Panc1 (cell line): ENCODE data around the gene FGD3. TPM values are rescaled to one million over a fixed set of nuclear protein-coding genes. Genes with fewer than 3 reads are reported as not detected.

ENCODE experiments used
- ATAC-seq: fragments of 200-7000 bp; cut with Tn5 transposase; 2 replicates; pipeline ENCODE4 v1.9.1; 2020; ENCODE audit warnings: mild to moderate bottlenecking, moderate library complexity
- BruUV-seq: library from RNA; stranded (reverse); fragments of 400-500 nt; replicated peaks from 2 replicates; lab custom pipeline; 2021; lab: Mats Ljungman, UMichigan
- CTCF ChIA-PET: fragments of 300-600 bp; sonication (Branson Sonifier 250); formaldehyde crosslinking; loops from one replicate; lab custom pipeline; 2022; ENCODE audit warnings: antibody characterized with exemption; lab: Charles Lee
- POLR2A ChIA-PET: fragments of 300-600 bp; sonication (Branson Sonifier 250); formaldehyde crosslinking; loops from one replicate; lab custom pipeline; 2022; ENCODE audit warnings: antibody characterized with exemption; lab: Charles Lee
- DNase-seq: peaks from one replicate; pipeline ENCODE4 v3.0.0-alpha.2; 2010; ENCODE audit warnings: low read depth, low spot score
- H3K27ac ChIP-seq: 2 replicates; pipeline ENCODE4 v1.5.1; 2011; ENCODE audit warnings: mild to moderate bottlenecking, low read length, inconsistent platforms
- H3K27me3 ChIP-seq: fragments of 200-500 bp; sonication (Bioruptor generic); 2 replicates; pipeline ENCODE4 v1.6.0; 2014; ENCODE audit warnings: low read length, inconsistent platforms; ENCODE audit not compliant: control insufficient read depth, insufficient read depth
- H3K36me3 ChIP-seq: fragments of 200-500 bp; sonication (Bioruptor generic); 2 replicates; pipeline ENCODE4 v1.5.1; 2014; ENCODE audit warnings: inconsistent platforms, mild to moderate bottlenecking, low read length, moderate library complexity; ENCODE audit not compliant: control insufficient read depth, insufficient read depth
- H3K4me1 ChIP-seq: 2 replicates; pipeline ENCODE4 v1.5.1; 2011; ENCODE audit warnings: inconsistent platforms, mild to moderate bottlenecking, low read length, moderate library complexity; ENCODE audit not compliant: control insufficient read depth, insufficient read depth
- H3K4me3 ChIP-seq, 2 experiments: 2 replicates each; pipeline ENCODE4 v1.5.1; 2011 to 2012; ENCODE audit warnings: low read depth in 2 of 2, low read length in 2 of 2, mild to moderate bottlenecking in 2 of 2, inconsistent platforms in 1 of 2, moderate library complexity in 1 of 2
- H3K9me3 ChIP-seq: fragments of 200-500 bp; sonication (Bioruptor generic); 2 replicates; pipeline ENCODE4 v1.5.1; 2014; ENCODE audit warnings: low read depth, mild to moderate bottlenecking, inconsistent platforms, low read length, moderate library complexity; ENCODE audit not compliant: control insufficient read depth, insufficient read depth
- POLR2AphosphoS5 ChIP-seq: IDR thresholded peaks from 2 replicates; pipeline ENCODE4 v1.6.1; 2012; ENCODE audit warnings: mild to moderate bottlenecking, low read depth, low read length, moderate library complexity
- SIN3A ChIP-seq: IDR thresholded peaks from 2 replicates; pipeline ENCODE4 v1.6.1; 2012; ENCODE audit warnings: low read depth, mild to moderate bottlenecking, low read length, moderate library complexity, borderline replicate concordance; ENCODE audit not compliant: insufficient read depth
- TCF7L2 ChIP-seq: IDR thresholded peaks from 2 replicates; pipeline ENCODE4 v1.6.1; 2011; ENCODE audit warnings: mild to moderate bottlenecking, low read depth, low read length, inconsistent platforms
- in situ Hi-C: cut with HindIII; loops from 2 replicates; pipeline ENCODE4 v1.10.0; 2016; ENCODE audit warnings: low sequenced_read_pairs, low pct_unique_long_range_greater_than_20kb
- intact Hi-C: fragments of 100-400 bp; cut with micrococcal nuclease; formaldehyde crosslinking; loops from one replicate; pipeline ENCODE4 v1.10.0; 2022; ENCODE audit not compliant: unreplicated experiment
- total RNA-seq: library from RNA; stranded (reverse); gene quantifications from one replicate; pipeline ENCODE4 v1.2.1, GENCODE V29; 2021; ENCODE audit not compliant: unreplicated experiment
- TF ChIP-seq, protein P1 (sequence below), 2 experiments: IDR thresholded peaks; 2 replicates each; pipeline ENCODE4 v1.6.1; 2011 to 2012; ENCODE audit warnings: low read depth in 2 of 2, control low read depth in 1 of 2, low read length in 1 of 2, mild to moderate bottlenecking in 1 of 2, moderate library complexity in 1 of 2; ENCODE audit not compliant: insufficient read depth in 1 of 2
- TF ChIP-seq, protein P2 (sequence below): fragments of 450-650 bp; IDR thresholded peaks from 2 replicates; pipeline ENCODE4 v1.5.1; 2017; ENCODE audit warnings: mild to moderate bottlenecking

The FGD3 gene
- total RNA-seq, 1 experiment from 2014 or later, result 0.80 TPM

DNA sequence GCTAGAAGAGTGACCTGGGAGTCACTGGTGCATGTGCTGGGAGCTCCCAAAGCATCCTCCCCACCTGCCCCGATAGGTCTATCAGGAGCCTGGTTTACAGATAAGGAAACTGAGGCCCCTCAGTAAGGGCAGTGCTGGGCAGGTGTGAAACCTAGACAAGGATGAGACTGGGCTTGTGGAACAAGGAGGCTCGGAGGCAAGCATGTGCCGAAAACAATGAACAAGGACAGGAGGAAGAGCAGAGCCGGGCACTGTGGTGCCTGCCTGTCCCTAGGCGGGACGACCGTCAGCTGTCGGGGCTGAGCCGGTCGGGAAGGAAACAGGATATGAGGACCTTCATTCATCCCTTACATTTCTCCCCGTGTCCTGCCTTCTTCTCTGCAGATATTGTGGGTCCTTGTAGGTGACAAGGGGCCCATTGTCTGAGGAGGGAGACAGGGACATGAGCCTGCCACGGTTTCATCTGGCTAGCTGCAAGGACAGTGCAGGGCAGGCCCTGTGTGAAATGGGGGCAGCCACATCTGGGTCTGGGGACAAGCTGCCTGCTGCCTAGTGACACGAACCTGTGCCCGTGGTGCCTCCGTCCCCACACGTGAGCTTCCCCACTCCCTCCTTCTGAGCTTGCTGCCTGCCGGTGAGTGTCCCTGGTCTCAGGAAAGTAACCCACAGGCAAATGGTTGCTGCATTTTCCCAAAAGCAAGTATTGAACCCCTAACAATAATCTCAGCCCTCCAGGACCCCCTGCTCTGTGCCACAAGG lies 18.6 kb downstream of the FGD3 start:
- no TSS peak for BruUV-seq
- intact Hi-C loops, result no loop called here
- in situ Hi-C loops, result no loop called here
- no peak for TF ChIP-seq TCF7L2
- no peak for TF ChIP-seq POLR2AphosphoS5
- TF ChIP-seq, protein P1, sequence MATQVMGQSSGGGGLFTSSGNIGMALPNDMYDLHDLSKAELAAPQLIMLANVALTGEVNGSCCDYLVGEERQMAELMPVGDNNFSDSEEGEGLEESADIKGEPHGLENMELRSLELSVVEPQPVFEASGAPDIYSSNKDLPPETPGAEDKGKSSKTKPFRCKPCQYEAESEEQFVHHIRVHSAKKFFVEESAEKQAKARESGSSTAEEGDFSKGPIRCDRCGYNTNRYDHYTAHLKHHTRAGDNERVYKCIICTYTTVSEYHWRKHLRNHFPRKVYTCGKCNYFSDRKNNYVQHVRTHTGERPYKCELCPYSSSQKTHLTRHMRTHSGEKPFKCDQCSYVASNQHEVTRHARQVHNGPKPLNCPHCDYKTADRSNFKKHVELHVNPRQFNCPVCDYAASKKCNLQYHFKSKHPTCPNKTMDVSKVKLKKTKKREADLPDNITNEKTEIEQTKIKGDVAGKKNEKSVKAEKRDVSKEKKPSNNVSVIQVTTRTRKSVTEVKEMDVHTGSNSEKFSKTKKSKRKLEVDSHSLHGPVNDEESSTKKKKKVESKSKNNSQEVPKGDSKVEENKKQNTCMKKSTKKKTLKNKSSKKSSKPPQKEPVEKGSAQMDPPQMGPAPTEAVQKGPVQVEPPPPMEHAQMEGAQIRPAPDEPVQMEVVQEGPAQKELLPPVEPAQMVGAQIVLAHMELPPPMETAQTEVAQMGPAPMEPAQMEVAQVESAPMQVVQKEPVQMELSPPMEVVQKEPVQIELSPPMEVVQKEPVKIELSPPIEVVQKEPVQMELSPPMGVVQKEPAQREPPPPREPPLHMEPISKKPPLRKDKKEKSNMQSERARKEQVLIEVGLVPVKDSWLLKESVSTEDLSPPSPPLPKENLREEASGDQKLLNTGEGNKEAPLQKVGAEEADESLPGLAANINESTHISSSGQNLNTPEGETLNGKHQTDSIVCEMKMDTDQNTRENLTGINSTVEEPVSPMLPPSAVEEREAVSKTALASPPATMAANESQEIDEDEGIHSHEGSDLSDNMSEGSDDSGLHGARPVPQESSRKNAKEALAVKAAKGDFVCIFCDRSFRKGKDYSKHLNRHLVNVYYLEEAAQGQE (IDR thresholded peaks at IDR 0.05; ENCODE audit: insufficient read depth in 1 of 2, low read depth in 2 of 2, low read length in 1 of 2), result no peak
- TF ChIP-seq, protein P2, sequence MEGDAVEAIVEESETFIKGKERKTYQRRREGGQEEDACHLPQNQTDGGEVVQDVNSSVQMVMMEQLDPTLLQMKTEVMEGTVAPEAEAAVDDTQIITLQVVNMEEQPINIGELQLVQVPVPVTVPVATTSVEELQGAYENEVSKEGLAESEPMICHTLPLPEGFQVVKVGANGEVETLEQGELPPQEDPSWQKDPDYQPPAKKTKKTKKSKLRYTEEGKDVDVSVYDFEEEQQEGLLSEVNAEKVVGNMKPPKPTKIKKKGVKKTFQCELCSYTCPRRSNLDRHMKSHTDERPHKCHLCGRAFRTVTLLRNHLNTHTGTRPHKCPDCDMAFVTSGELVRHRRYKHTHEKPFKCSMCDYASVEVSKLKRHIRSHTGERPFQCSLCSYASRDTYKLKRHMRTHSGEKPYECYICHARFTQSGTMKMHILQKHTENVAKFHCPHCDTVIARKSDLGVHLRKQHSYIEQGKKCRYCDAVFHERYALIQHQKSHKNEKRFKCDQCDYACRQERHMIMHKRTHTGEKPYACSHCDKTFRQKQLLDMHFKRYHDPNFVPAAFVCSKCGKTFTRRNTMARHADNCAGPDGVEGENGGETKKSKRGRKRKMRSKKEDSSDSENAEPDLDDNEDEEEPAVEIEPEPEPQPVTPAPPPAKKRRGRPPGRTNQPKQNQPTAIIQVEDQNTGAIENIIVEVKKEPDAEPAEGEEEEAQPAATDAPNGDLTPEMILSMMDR, result no peak
- no peak for TF ChIP-seq SIN3A
- no peaks in the 10 kb centered on the region for H3K9me3 ChIP-seq
- ChIA-PET CTCF (interaction anchor here (0.6 kb wide), 1 partner anchor 364 kb away, joined by 3 read pairs; no protein-coding TSS in a partner anchor), POLR2A (no interaction called here)
- no peak overlapping the region for H3K27ac ChIP-seq
- DNase-seq (no peak), ATAC-seq (no peak)
- no peaks in the 10 kb centered on the region for H3K4me1 ChIP-seq
- H3K36me3 ChIP-seq, result no peaks in the 10 kb centered on the region
- no peak overlapping the region for H3K4me3 ChIP-seq
- no peaks in the 10 kb centered on the region for H3K27me3 ChIP-seq

DNA sequence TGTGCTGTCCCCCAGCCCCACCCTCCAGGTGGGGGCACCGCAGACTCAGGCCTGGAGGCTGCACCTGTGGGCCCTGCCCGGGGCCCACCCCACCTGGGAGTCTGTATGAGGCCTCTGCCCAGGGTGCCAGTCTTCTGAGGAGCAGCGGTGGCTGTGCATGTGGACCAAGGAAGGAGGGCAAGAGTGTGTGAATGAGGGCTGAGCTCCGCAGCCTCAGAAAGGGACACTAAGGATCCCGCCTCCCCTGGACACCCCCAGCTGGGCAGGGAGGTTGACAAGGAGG lies 19.1 kb downstream of the FGD3 start:
- H3K27me3 ChIP-seq, result no peaks in the 10 kb centered on the region
- intact Hi-C loops, result no loop called here
- no peaks in the 10 kb centered on the region for H3K36me3 ChIP-seq
- no peaks in the 10 kb centered on the region for H3K9me3 ChIP-seq
- no peak overlapping the region for H3K27ac ChIP-seq
- H3K4me3 ChIP-seq, result no peak overlapping the region
- ATAC-seq, result no peak
- no TSS peak for BruUV-seq
- in situ Hi-C loops, result no loop called here
- DNase-seq, result no peak
- ChIA-PET POLR2A (no interaction called here), CTCF (interaction anchor here (0.6 kb wide), 1 partner anchor 365 kb away, joined by 3 read pairs; no protein-coding TSS in a partner anchor)
- no peaks in the 10 kb centered on the region for H3K4me1 ChIP-seq
- TF ChIP-seq, protein P1 (IDR thresholded peaks at IDR 0.05; ENCODE audit: insufficient read depth in 1 of 2, low read depth in 2 of 2, low read length in 1 of 2), result no peak
- TF ChIP-seq TCF7L2 (no peak), POLR2AphosphoS5 (no peak), SIN3A (no peak)
- TF ChIP-seq, protein P2, result no peak
